ENCODE measurements around the gene PARD3B.

GRCh38 chr2:205473791-205474190 is 928.5 kb downstream of the PARD3B start:
- TF ChIP-seq POLR2A (IDR thresholded peaks at IDR 0.05; ENCODE audit: low read depth, low read length) (no peak), CTCF (conservative IDR thresholded peaks at IDR 0.05; ENCODE audit: low read depth, low read length) (no peak), ELK1 (IDR thresholded peaks at IDR 0.05; ENCODE audit: borderline replicate concordance, low read depth, low read length) (no peak), RFX5 (IDR thresholded peaks at IDR 0.05; ENCODE audit: low read depth, low read length) (no peak), MAZ (IDR thresholded peaks at IDR 0.05; ENCODE audit: borderline replicate concordance, low read depth, low read length) (no peak), CEBPB (IDR thresholded peaks at IDR 0.05; ENCODE audit: low read depth, low read length) (no peak), MXI1 (IDR thresholded peaks at IDR 0.05; ENCODE audit: borderline replicate concordance, low read depth, low read length) (no peak), BHLHE40 (IDR thresholded peaks at IDR 0.05; ENCODE audit: low read depth, low read length) (no peak), NFE2L2 (IDR thresholded peaks at IDR 0.05; ENCODE audit: low read depth, low read length) (no peak), MAFK (IDR thresholded peaks at IDR 0.05; ENCODE audit: low read depth, low read length) (no peak), USF2 (IDR thresholded peaks at IDR 0.05; ENCODE audit: low read depth, low read length) (no peak)
